ENCODE results near the gene DUSP14.
"Not testable (repeated sequence)": the region's sequence is repeated elsewhere in the genome, so short reads cannot be mapped to it uniquely, and the experiment has no call there.

Gene DUSP14

GRCh38 chr17:37492167-37492566 is 2.5 kb downstream of the DUSP14 start:
- Histone ChIP-seq H3K4me1 (ENCODE audit: insufficient read depth, low read length) (peaks cover 16% of the 10 kb centered on the region), H3K9ac (ENCODE audit: low read depth, low read length) (peak overlapping the region; percentile 75; the same call in 1 of the 2 replicates), H3K36me3 (ENCODE audit: insufficient read depth, low read length) (no peaks in the 10 kb centered on the region), H3K9me3 (ENCODE audit: control insufficient read depth, insufficient read depth, low read length) (no peaks in the 10 kb centered on the region)

- Histone ChIP-seq H3K9me3 (ENCODE audit: control insufficient read depth, insufficient read depth, low read length) (no peaks in the 10 kb centered on the region), H3K36me3 (ENCODE audit: insufficient read depth, low read length) (no peaks in the 10 kb centered on the region), H3K9ac (ENCODE audit: low read depth, low read length) (no peak overlapping the region), H3K4me1 (ENCODE audit: insufficient read depth, low read length) (peaks cover 16% of the 10 kb centered on the region)
Measured at GRCh38 chr17:37493249-37494027, 3.7 kb downstream of the DUSP14 start.

DNA sequence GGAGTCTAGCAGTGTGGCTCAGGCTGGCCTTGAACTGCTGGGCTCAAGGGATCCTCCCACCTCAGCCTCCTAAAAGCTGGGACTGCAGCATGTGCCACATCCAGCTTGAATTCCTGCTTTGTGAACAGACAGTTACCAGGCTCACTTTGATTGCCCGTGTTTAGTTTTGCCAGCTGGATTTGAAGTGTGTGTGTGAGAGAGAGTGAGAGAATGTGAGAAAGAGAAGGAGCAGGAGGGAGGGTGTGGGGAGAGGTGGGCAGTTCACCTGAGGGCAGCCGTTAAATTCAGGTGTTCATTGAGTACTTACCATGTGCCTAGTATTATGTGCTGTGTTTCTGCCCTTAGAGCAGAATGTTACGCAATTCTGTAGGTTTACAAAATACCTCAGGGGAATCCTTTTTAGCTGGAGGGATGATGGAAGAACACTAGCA is 4.7 kb downstream of the DUSP14 start:
- H3K9ac ChIP-seq (ENCODE audit: low read depth, low read length): no peak overlapping the region
- peaks cover 16% of the 10 kb centered on the region for H3K4me1 ChIP-seq (ENCODE audit: insufficient read depth, low read length)
- no peaks in the 10 kb centered on the region for H3K9me3 ChIP-seq (ENCODE audit: control insufficient read depth, insufficient read depth, low read length)
- H3K36me3 ChIP-seq (ENCODE audit: insufficient read depth, low read length): no peaks in the 10 kb centered on the region

- Histone ChIP-seq H3K36me3 (ENCODE audit: insufficient read depth, low read length) (no peaks in the 10 kb centered on the region), H3K4me1 (ENCODE audit: insufficient read depth, low read length) (peaks cover 16% of the 10 kb centered on the region), H3K9ac (ENCODE audit: low read depth, low read length) (no peak overlapping the region), H3K9me3 (ENCODE audit: control insufficient read depth, insufficient read depth, low read length) (no peaks in the 10 kb centered on the region)
Measured at GRCh38 chr17:37494971-37495370, 5.3 kb downstream of the DUSP14 start.

GRCh38 chr17:37500378-37500777 is 10.7 kb downstream of the DUSP14 start:
- no peaks in the 10 kb centered on the region for H3K9me3 ChIP-seq (ENCODE audit: control insufficient read depth, insufficient read depth, low read length)
- H3K4me1 ChIP-seq (ENCODE audit: insufficient read depth, low read length): peaks cover under 1% of the 10 kb centered on the region; the same call in 1 of the 2 replicates
- no peaks in the 10 kb centered on the region for H3K36me3 ChIP-seq (ENCODE audit: insufficient read depth, low read length)
- H3K9ac ChIP-seq (ENCODE audit: low read depth, low read length): no peak overlapping the region

DNA sequence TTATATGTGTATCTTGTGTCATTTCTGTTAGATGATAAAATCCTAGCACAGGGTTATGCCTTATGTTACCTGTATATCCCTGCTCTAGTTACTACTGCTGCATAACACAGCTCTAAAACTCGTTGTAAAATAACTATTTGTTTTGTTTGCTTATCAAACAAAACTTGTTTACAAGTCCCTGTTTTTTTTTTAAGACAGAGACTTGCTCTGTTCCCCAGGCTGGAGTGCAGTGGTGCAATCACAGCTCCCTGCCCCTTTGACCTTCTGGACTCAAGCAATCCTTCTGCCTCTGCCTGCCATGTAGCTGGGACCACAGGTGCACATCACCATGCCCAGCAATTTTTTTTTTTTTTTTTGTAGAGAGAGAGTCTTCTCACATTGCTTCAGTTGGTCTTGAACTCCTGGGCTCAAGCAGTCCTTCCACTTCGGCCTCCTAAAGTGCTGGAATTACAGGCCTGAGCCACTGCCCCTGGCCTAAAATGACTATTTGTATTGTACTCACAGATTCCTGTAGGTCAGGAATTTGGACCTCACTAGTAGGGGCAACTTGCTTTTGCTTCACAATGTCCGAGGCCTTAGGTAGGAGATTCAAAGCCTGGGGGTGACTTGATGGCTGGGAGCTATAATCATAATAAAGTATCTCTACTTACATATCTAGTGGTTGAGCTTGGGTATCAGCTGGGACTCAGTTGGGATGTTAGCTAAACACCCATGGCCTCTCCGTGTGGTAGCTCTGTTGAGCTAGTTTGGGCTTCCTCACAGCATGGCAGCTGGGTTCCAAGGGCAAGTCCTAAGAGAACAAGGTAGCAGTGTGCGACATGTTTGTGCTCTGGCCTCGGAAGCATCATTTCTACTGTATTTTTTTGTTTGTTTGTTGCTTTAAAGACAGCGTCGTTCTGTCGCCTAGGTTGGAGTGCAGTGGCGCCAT is 12.6 kb downstream of the DUSP14 start:
- H3K9me3 ChIP-seq (ENCODE audit: control insufficient read depth, insufficient read depth, low read length): no peaks in the 10 kb centered on the region
- no peak overlapping the region for H3K9ac ChIP-seq (ENCODE audit: low read depth, low read length)
- H3K4me1 ChIP-seq (ENCODE audit: insufficient read depth, low read length): peaks cover 4% of the 10 kb centered on the region; the same call in 1 of the 2 replicates
- no peaks in the 10 kb centered on the region for H3K36me3 ChIP-seq (ENCODE audit: insufficient read depth, low read length)

- peaks cover 4% of the 10 kb centered on the region; the same call in 1 of the 2 replicates for H3K4me1 ChIP-seq (ENCODE audit: insufficient read depth, low read length)
- H3K36me3 ChIP-seq (ENCODE audit: insufficient read depth, low read length): no peaks in the 10 kb centered on the region
- no peak overlapping the region for H3K9ac ChIP-seq (ENCODE audit: low read depth, low read length)
- H3K9me3 ChIP-seq (ENCODE audit: control insufficient read depth, insufficient read depth, low read length): no peaks in the 10 kb centered on the region
Measured at GRCh38 chr17:37503148-37503547, 13.5 kb downstream of the DUSP14 start.

DNA sequence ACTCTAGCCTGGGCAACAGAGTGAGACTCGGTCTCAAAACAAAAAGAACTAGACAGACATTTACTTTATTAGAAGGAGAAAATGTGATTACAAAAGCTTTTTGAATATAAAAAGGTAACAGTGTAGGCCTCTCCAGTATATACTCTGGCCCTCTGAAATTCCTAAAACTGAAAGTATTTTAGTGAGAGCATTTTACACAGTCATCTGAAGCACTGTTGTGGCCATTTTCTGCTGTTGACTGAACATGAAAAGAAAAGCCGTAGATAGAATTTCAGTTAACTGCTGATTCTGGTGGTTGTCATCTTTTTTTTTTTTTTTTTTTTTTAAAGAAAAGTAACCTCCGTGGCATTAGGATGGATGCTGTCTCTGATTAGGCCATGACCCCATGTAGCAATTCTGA is 15.6 kb downstream of the DUSP14 start:
- Histone ChIP-seq H3K9me3 (ENCODE audit: control insufficient read depth, insufficient read depth, low read length) (no peaks in the 10 kb centered on the region), H3K9ac (ENCODE audit: low read depth, low read length) (no peak overlapping the region), H3K4me1 (ENCODE audit: insufficient read depth, low read length) (peaks cover 4% of the 10 kb centered on the region; the same call in 1 of the 2 replicates), H3K36me3 (ENCODE audit: insufficient read depth, low read length) (no peaks in the 10 kb centered on the region)

GRCh38 chr17:37506678-37507077 is 17.0 kb downstream of the DUSP14 start:
- peaks cover 4% of the 10 kb centered on the region; the same call in 1 of the 2 replicates for H3K4me1 ChIP-seq (ENCODE audit: insufficient read depth, low read length)
- H3K9ac ChIP-seq (ENCODE audit: low read depth, low read length): no peak overlapping the region
- no peaks in the 10 kb centered on the region for H3K9me3 ChIP-seq (ENCODE audit: control insufficient read depth, insufficient read depth, low read length)
- H3K36me3 ChIP-seq (ENCODE audit: insufficient read depth, low read length): no peaks in the 10 kb centered on the region

- H3K9me3 ChIP-seq (ENCODE audit: control insufficient read depth, insufficient read depth, low read length): no peaks in the 10 kb centered on the region
- no peaks in the 10 kb centered on the region for H3K36me3 ChIP-seq (ENCODE audit: insufficient read depth, low read length)
- H3K9ac ChIP-seq (ENCODE audit: low read depth, low read length): no peak overlapping the region
- peaks cover 4% of the 10 kb centered on the region; the same call in 1 of the 2 replicates for H3K4me1 ChIP-seq (ENCODE audit: insufficient read depth, low read length)
Measured at GRCh38 chr17:37507111-37507510, 17.4 kb downstream of the DUSP14 start.

DNA sequence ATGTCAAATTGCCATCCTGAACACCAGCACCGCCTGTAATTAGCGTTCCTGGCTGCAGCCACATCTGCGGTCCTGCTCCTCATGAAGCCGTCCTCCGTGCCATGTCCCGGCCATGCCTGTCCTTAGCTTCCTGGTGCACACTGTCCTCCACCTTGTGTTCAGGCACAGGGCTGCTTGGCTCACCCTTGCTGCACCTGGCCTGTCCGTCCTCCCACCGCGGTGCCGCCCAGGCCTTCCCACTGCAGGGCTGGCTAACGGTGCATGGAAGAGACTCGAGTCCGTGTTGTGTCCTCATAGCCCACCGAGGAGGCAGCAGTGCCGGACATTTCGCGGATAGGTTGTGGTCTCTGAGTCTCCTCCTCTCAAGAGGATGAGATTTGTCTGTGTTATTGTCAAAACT is 20.4 kb downstream of the DUSP14 start:
- Histone ChIP-seq H3K4me1 (ENCODE audit: insufficient read depth, low read length) (peaks cover 4% of the 10 kb centered on the region; the same call in 1 of the 2 replicates), H3K9ac (ENCODE audit: low read depth, low read length) (no peak overlapping the region), H3K9me3 (ENCODE audit: control insufficient read depth, insufficient read depth, low read length) (no peaks in the 10 kb centered on the region), H3K36me3 (ENCODE audit: insufficient read depth, low read length) (peaks cover 6% of the 10 kb centered on the region; the same call in 1 of the 2 replicates)

DNA sequence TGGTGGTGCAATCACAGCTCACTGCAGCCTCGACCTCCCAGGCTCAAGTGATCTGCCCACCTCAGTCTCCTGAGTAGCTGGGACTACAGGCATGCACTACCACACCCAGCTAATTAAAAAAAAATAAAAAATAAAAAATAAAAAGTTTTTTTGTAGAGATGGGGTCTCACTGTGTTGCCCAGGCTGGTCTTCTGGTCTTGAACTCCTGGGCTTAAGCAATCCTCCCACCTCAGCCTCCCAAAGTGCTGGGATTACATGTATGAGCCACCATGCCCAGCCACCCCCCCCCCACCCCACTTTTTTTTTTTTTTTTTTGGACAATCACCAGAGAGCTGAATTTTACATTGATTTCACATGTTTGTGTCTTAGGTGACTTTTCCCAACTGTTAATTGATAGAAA is 22.0 kb downstream of the DUSP14 start:
- not testable (repeated sequence) for H3K36me3 ChIP-seq (ENCODE audit: insufficient read depth, low read length); H3K4me1 ChIP-seq (ENCODE audit: insufficient read depth, low read length); H3K9ac ChIP-seq (ENCODE audit: low read depth, low read length); H3K9me3 ChIP-seq (ENCODE audit: control insufficient read depth, insufficient read depth, low read length)

DNA sequence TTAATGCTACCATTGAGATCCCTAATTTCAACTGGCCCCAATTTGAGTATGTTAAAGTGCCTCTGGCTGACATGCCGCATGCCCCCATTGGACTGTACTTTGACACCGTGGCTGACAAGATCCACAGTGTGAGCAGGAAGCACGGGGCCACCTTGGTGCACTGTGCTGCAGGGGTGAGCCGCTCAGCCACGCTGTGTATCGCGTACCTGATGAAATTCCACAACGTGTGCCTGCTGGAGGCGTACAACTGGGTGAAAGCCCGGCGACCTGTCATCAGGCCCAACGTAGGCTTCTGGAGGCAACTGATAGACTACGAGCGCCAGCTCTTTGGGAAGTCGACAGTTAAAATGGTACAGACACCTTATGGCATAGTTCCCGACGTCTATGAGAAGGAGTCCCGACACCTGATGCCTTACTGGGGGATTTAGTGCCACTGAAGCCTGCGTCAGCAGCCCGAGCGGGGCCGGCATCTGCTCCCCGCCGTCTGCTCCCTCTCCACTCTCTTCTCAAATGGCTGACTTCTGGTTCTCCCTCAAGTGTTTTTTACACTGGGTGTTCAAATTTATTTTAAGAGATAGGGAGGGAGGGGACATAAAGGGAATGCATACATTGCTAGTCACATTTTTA is 22.9 kb downstream of the DUSP14 start:
- H3K4me1 ChIP-seq (ENCODE audit: insufficient read depth, low read length): no peaks in the 10 kb centered on the region
- H3K9me3 ChIP-seq (ENCODE audit: control insufficient read depth, insufficient read depth, low read length): no peaks in the 10 kb centered on the region
- peaks cover 6% of the 10 kb centered on the region for H3K36me3 ChIP-seq (ENCODE audit: insufficient read depth, low read length)
- H3K9ac ChIP-seq (ENCODE audit: low read depth, low read length): no peak overlapping the region

GRCh38 chr17:37513711-37514110 is 24.0 kb downstream of the DUSP14 start:
- no peaks in the 10 kb centered on the region for H3K9me3 ChIP-seq (ENCODE audit: control insufficient read depth, insufficient read depth, low read length)
- H3K36me3 ChIP-seq (ENCODE audit: insufficient read depth, low read length): peaks cover 14% of the 10 kb centered on the region
- no peaks in the 10 kb centered on the region for H3K4me1 ChIP-seq (ENCODE audit: insufficient read depth, low read length)
- H3K9ac ChIP-seq (ENCODE audit: low read depth, low read length): no peak overlapping the region
